Bronchial epithelial cell (primary cell): Measurements from ENCODE around the gene ZCCHC24. TPM values are rescaled to one million over a fixed set of nuclear protein-coding genes. Genes with fewer than 3 reads are reported as not detected.

Experiments
- DNase-seq: peaks from one replicate; pipeline ENCODE4 v3.0.0-alpha.2; 2010; ENCODE audit warnings: low read depth
- FAIRE-seq: peaks from 2 replicates; lab custom pipeline; 2011; peaks lifted over from hg19 to GRCh38; lab: Jason Lieb, UNC
- H3K27me3 ChIP-seq: 2 replicates; pipeline ENCODE4 v1.5.1; 2011; ENCODE audit warnings: low read length; ENCODE audit not compliant: control insufficient read depth, insufficient read depth
- H3K36me3 ChIP-seq: 2 replicates; pipeline ENCODE4 v1.5.1; 2011; ENCODE audit warnings: low read length; ENCODE audit not compliant: control insufficient read depth, insufficient read depth
- H3K4me3 ChIP-seq: 2 replicates; pipeline ENCODE4 v1.5.1; 2011; ENCODE audit warnings: mild to moderate bottlenecking, low read depth, low read length, control low read depth
- CTCF ChIP-seq: IDR thresholded peaks from 2 replicates; pipeline ENCODE4 v1.5.1; 2011; ENCODE audit warnings: mild to moderate bottlenecking, moderate library complexity, low read length, control low read depth, inconsistent platforms; ENCODE audit not compliant: insufficient read depth, severe bottlenecking
- total RNA-seq: library from RNA; depleted of rRNA; stranded (reverse); fragments of >200 nt; gene quantifications from 2 replicates; pipeline ENCODE4 v1.2.1, GENCODE V29; 2014

The ZCCHC24 gene
- total RNA-seq, 1 donor from 2014 or later: 0.53 TPM

- Histone ChIP-seq H3K27me3 (peaks cover 4% of the 10 kb centered on the region), H3K4me3 (no peak overlapping the region), H3K36me3 (no peaks in the 10 kb centered on the region)
- TF ChIP-seq CTCF: no peak
- DNase-seq (no peak), FAIRE-seq (no peak)
Measured at GRCh38 chr10:79476645-79477044, 31.2 kb upstream of the ZCCHC24 start.

- no peak overlapping the region for H3K4me3 ChIP-seq
- peaks cover 4% of the 10 kb centered on the region for H3K27me3 ChIP-seq
- TF ChIP-seq CTCF: no peak
- FAIRE-seq: no peak
- H3K36me3 ChIP-seq: no peaks in the 10 kb centered on the region
- DNase-seq: peak; percentile 48
Measured at GRCh38 chr10:79475877-79476276, 30.5 kb upstream of the ZCCHC24 start.

GRCh38 chr10:79475119-79475653 lies 29.8 kb upstream of the ZCCHC24 start:
- Histone ChIP-seq H3K27me3 (peaks cover 4% of the 10 kb centered on the region), H3K36me3 (no peaks in the 10 kb centered on the region), H3K4me3 (no peak overlapping the region)
- DNase-seq: no peak
- FAIRE-seq: no peak
- no peak for TF ChIP-seq CTCF

- no peaks in the 10 kb centered on the region for H3K36me3 ChIP-seq
- no peak overlapping the region for H3K4me3 ChIP-seq
- H3K27me3 ChIP-seq: peaks cover 7% of the 10 kb centered on the region
- TF ChIP-seq CTCF: no peak
- FAIRE-seq (no peak), DNase-seq (no peak)
Measured at GRCh38 chr10:79473496-79474095, 28.2 kb upstream of the ZCCHC24 start.

- Histone ChIP-seq H3K27me3 (peaks cover 7% of the 10 kb centered on the region), H3K36me3 (no peaks in the 10 kb centered on the region), H3K4me3 (no peak overlapping the region)
- FAIRE-seq (no peak), DNase-seq (no peak)
- TF ChIP-seq CTCF: no peak
Measured at GRCh38 chr10:79472951-79473350, 27.5 kb upstream of the ZCCHC24 start.

- H3K4me3 ChIP-seq: no peak overlapping the region
- TF ChIP-seq CTCF: no peak
- DNase-seq (no peak), FAIRE-seq (no peak)
- H3K36me3 ChIP-seq: no peaks in the 10 kb centered on the region
- H3K27me3 ChIP-seq: peaks cover 7% of the 10 kb centered on the region
Measured at GRCh38 chr10:79472449-79472848, 27.0 kb upstream of the ZCCHC24 start.
